ENCODE measurements around the gene TMEM8B. TPM values are rescaled to one million over a fixed set of nuclear protein-coding genes. Genes with fewer than 3 reads are reported as not detected.

TMEM8B gene
- total and polyA plus RNA-seq, 10 of the 15 experiments (the other 5 are each of a cell fraction or from before 2014, with no cell fraction given): 0.19 to 7.6 (median 2.5) TPM

DNA sequence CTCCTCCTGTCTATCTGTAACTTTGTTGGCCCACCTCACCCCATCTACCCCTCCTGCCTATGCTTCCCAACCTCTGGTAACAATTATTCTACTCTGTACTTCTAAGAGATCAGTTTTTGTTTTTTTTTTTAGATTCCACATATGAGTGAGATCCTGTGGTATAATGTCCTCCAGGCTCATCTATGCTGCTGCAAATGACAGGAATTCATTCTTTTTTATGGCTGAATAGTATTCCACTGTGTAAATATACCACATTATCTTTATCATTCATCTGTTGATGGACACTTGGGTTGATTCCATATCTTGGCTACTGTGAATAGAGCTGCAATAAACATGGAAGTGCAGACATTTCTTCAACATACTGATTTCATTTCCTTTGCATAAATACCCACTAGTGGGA is 45.6 kb upstream of the TMEM8B start:
- no TSS peak for BruUV-seq (replicated peaks)
- Histone ChIP-seq H3K9me3 (replicated peaks; ENCODE audit: control insufficient read depth, insufficient read depth, low read length) (no peaks in the 10 kb centered on the region), H3K79me2 (ENCODE audit: control insufficient read depth, insufficient read depth, low read length) (no peaks in the 10 kb centered on the region), H2AFZ (ENCODE audit: control insufficient read depth, low read depth, low read length) (no peak overlapping the region), H3K27me3 (replicated peaks in 1 of 2; ENCODE audit: control insufficient read depth in 2 of 2, insufficient read depth in 2 of 2, low read length in 1 of 2) (no peaks in the 10 kb centered on the region), H3K4me2 (ENCODE audit: control insufficient read depth, insufficient read depth) (no peak overlapping the region), H3K27ac (ENCODE audit: control insufficient read depth, insufficient read depth) (no peak overlapping the region), H3K4me1 (ENCODE audit: control insufficient read depth, insufficient read depth, low read length) (no peaks in the 10 kb centered on the region), H4K20me1 (ENCODE audit: control insufficient read depth, insufficient read depth) (no peaks in the 10 kb centered on the region), H3K36me3 (ENCODE audit: control insufficient read depth in 2 of 2, insufficient read depth in 2 of 2, low read length in 1 of 2) (peaks cover 2 to 6% of the 10 kb centered on the region in 2 experiments), H3K9ac (ENCODE audit: control insufficient read depth, insufficient read depth, low read length) (no peak overlapping the region), H3K4me3 (no peak overlapping the region)
- POLR2A ChIA-PET: interaction anchor here (0.6 kb wide), 1 partner anchor 123 kb away, joined by 4 read pairs; no protein-coding TSS in a partner anchor
- FAIRE-seq (no peak), ATAC-seq (no peak), DNase-seq (ENCODE audit: low read depth, low spot score) (no peak)
- SMC1A ChIA-PET (ENCODE audit: uncharacterized antibody, unreplicated experiment): interaction anchor here (1.2 to 1.6 kb wide), 3 partner anchors 11 to 23 kb away, joined by 3 to 7 read pairs (median 3); no protein-coding TSS in a partner anchor
- CTCF ChIA-PET: interaction anchor here (2.0 to 3.9 kb wide), 2 partner anchors 43 to 99 kb away, joined by 6 to 13 read pairs; no protein-coding TSS in a partner anchor
- intact Hi-C loops (cut with micrococcal nuclease; ENCODE audit: unreplicated experiment) (no loop called here), in situ Hi-C loops (cut with MboI) (no loop called here)
- TF ChIP-seq JUNB (IDR thresholded peaks at IDR 0.05): no peak
- RAD21 ChIA-PET (ENCODE audit: unreplicated experiment): no interaction called here

DNA sequence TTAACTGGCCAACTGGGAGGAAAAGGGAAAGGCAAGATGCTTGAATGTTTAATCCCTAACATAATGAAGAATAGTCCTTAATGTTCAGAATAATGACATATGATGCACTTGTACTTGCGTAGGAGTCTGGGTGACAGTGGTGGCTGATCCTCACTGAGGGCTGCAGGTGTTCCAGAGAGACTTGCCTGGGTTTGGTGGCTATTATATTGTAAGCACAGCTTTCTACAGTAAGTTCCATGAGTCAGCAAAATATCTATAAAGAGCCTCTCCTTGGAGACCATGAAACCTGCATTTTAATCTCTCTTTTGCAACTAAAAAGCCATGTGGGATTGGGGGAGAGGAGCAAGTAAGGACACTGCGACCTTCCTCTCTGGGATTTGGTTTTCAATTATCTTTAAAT is 39.5 kb upstream of the TMEM8B start:
- no peaks in the 10 kb centered on the region for H3K27me3 ChIP-seq (replicated peaks in 1 of 2; ENCODE audit: control insufficient read depth in 2 of 2, insufficient read depth in 2 of 2, low read length in 1 of 2)
- no peaks in the 10 kb centered on the region for H3K4me1 ChIP-seq (ENCODE audit: control insufficient read depth, insufficient read depth, low read length)
- no peak overlapping the region for H3K4me2 ChIP-seq (ENCODE audit: control insufficient read depth, insufficient read depth)
- no peaks in the 10 kb centered on the region for H3K9me3 ChIP-seq (replicated peaks; ENCODE audit: control insufficient read depth, insufficient read depth, low read length)
- CTCF ChIA-PET: interaction anchor here (0.9 to 5.1 kb wide), 41 partner anchors 9 to 234 kb away, joined by 3 to 101 read pairs (median 5); partner anchors contain the start of genes GBA2, HINT2, RGP1 and SPAG8
- DNase-seq (ENCODE audit: low read depth, low spot score) (no peak), ATAC-seq (no peak), FAIRE-seq (no peak)
- no peak overlapping the region for H3K4me3 ChIP-seq
- no TSS peak for BruUV-seq (replicated peaks)
- SMC1A ChIA-PET (ENCODE audit: uncharacterized antibody, unreplicated experiment): interaction anchor here (0.8 to 3.1 kb wide), 15 partner anchors 11 to 142 kb away, joined by 3 to 26 read pairs (median 3); partner anchors contain the start of gene SPAG8
- no peak overlapping the region for H3K27ac ChIP-seq (ENCODE audit: control insufficient read depth, insufficient read depth)
- intact Hi-C loops (cut with micrococcal nuclease; ENCODE audit: unreplicated experiment) (no loop called here), in situ Hi-C loops (cut with MboI) (loop anchor here (5.0 kb wide), 1 partner anchor 93 kb away; no protein-coding TSS in a partner anchor)
- RAD21 ChIA-PET (ENCODE audit: unreplicated experiment): interaction anchor here (0.6 to 2.2 kb wide), 17 partner anchors 22 to 186 kb away, joined by 3 to 26 read pairs (median 5); partner anchors contain the start of gene SPAG8
- POLR2A ChIA-PET: interaction anchor here (1.3 kb wide), 1 partner anchor 37 kb away, joined by 3 read pairs; no protein-coding TSS in a partner anchor
- no peaks in the 10 kb centered on the region; the same call in 1 of the 2 replicates for H4K20me1 ChIP-seq (ENCODE audit: control insufficient read depth, insufficient read depth)
- H2AFZ ChIP-seq (ENCODE audit: control insufficient read depth, low read depth, low read length): no peak overlapping the region
- H3K9ac ChIP-seq (ENCODE audit: control insufficient read depth, insufficient read depth, low read length): no peak overlapping the region
- no peaks in the 10 kb centered on the region for H3K79me2 ChIP-seq (ENCODE audit: control insufficient read depth, insufficient read depth, low read length)
- WGBS (ENCODE audit: insufficient coverage, insufficient replicate concordance, low lambda C conversion rate, missing lambda C conversion rate): 100% methylated on average over 2 of the region's 2 CpGs
- H3K36me3 ChIP-seq (ENCODE audit: control insufficient read depth in 2 of 2, insufficient read depth in 2 of 2, low read length in 1 of 2): peaks cover 2 to 6% of the 10 kb centered on the region in 2 experiments
- TF ChIP-seq, protein P1, sequence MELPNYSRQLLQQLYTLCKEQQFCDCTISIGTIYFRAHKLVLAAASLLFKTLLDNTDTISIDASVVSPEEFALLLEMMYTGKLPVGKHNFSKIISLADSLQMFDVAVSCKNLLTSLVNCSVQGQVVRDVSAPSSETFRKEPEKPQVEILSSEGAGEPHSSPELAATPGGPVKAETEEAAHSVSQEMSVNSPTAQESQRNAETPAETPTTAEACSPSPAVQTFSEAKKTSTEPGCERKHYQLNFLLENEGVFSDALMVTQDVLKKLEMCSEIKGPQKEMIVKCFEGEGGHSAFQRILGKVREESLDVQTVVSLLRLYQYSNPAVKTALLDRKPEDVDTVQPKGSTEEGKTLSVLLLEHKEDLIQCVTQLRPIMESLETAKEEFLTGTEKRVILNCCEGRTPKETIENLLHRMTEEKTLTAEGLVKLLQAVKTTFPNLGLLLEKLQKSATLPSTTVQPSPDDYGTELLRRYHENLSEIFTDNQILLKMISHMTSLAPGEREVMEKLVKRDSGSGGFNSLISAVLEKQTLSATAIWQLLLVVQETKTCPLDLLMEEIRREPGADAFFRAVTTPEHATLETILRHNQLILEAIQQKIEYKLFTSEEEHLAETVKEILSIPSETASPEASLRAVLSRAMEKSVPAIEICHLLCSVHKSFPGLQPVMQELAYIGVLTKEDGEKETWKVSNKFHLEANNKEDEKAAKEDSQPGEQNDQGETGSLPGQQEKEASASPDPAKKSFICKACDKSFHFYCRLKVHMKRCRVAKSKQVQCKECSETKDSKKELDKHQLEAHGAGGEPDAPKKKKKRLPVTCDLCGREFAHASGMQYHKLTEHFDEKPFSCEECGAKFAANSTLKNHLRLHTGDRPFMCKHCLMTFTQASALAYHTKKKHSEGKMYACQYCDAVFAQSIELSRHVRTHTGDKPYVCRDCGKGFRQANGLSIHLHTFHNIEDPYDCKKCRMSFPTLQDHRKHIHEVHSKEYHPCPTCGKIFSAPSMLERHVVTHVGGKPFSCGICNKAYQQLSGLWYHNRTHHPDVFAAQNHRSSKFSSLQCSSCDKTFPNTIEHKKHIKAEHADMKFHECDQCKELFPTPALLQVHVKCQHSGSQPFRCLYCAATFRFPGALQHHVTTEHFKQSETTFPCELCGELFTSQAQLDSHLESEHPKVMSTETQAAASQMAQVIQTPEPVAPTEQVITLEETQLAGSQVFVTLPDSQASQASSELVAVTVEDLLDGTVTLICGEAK (IDR thresholded peaks at IDR 0.05; ENCODE audit: borderline replicate concordance): no peak
- TF ChIP-seq, protein P2, sequence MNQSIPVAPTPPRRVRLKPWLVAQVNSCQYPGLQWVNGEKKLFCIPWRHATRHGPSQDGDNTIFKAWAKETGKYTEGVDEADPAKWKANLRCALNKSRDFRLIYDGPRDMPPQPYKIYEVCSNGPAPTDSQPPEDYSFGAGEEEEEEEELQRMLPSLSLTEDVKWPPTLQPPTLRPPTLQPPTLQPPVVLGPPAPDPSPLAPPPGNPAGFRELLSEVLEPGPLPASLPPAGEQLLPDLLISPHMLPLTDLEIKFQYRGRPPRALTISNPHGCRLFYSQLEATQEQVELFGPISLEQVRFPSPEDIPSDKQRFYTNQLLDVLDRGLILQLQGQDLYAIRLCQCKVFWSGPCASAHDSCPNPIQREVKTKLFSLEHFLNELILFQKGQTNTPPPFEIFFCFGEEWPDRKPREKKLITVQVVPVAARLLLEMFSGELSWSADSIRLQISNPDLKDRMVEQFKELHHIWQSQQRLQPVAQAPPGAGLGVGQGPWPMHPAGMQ (IDR thresholded peaks at IDR 0.05; ENCODE audit: borderline replicate concordance): no peak
- TF ChIP-seq CBX5 (IDR thresholded peaks at IDR 0.05; ENCODE audit: low read depth) (no peak), ZSCAN29 (IDR thresholded peaks at IDR 0.05) (no peak), LARP7 (IDR thresholded peaks at IDR 0.05) (no peak)
- TF ChIP-seq, protein P3, sequence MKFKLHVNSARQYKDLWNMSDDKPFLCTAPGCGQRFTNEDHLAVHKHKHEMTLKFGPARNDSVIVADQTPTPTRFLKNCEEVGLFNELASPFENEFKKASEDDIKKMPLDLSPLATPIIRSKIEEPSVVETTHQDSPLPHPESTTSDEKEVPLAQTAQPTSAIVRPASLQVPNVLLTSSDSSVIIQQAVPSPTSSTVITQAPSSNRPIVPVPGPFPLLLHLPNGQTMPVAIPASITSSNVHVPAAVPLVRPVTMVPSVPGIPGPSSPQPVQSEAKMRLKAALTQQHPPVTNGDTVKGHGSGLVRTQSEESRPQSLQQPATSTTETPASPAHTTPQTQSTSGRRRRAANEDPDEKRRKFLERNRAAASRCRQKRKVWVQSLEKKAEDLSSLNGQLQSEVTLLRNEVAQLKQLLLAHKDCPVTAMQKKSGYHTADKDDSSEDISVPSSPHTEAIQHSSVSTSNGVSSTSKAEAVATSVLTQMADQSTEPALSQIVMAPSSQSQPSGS (IDR thresholded peaks at IDR 0.05; ENCODE audit: low read length): no peak

Data from GM12878 (cell line).